ENCODE measurements around the gene SART3.

Gene SART3

DNA sequence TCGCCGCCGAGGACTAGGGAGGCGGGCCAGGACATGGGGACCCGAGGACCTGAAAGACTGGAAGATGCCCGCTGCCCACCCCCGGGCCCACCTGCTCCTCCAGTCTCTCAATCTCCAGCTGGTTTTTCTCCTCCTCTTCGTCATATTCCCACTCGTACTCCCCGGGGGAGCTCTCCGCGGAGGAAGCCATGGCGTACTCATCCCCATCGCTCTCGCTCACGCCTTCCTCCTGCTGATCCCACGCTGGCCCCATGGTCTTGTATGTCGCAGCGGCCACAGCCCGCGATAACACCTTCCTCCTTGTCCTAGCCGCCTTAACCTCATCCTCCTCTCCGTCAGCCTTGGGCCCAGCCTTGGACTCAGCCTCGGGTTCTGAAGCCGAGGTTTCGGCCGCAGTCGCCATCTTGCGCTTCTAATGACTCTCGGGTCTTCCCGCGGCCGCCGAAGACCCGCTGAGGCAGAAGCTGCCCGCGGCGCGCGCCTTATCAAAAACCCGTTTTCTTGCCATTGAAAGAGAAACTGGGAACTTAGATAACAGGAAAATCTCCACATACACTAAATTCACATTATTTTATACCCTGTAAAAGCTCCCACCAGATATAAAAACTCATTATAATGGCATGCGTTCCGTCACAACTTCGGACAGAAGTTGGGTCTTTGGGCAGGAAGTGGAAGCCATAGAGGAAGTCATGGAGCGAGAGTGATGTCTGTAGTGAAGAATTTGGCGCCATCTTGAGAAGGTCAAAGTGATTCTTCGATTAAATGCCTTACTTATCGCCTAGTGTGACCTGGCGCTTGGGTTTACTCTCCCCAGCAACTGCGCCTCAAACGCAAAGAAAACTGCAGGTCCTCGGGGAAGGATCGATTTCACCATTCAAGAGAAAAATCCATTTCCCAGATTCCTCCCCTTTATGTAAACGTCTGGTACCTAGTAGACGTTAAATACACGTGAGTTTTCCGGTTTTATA lies at the start of gene SART3:
SART3 (minus strand) TSS at position 422 of the 968 bp plus-strand sequence; CDS start at position 403, 19 bp downstream.
- TF ChIP-seq, protein P1, sequence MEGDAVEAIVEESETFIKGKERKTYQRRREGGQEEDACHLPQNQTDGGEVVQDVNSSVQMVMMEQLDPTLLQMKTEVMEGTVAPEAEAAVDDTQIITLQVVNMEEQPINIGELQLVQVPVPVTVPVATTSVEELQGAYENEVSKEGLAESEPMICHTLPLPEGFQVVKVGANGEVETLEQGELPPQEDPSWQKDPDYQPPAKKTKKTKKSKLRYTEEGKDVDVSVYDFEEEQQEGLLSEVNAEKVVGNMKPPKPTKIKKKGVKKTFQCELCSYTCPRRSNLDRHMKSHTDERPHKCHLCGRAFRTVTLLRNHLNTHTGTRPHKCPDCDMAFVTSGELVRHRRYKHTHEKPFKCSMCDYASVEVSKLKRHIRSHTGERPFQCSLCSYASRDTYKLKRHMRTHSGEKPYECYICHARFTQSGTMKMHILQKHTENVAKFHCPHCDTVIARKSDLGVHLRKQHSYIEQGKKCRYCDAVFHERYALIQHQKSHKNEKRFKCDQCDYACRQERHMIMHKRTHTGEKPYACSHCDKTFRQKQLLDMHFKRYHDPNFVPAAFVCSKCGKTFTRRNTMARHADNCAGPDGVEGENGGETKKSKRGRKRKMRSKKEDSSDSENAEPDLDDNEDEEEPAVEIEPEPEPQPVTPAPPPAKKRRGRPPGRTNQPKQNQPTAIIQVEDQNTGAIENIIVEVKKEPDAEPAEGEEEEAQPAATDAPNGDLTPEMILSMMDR (IDR thresholded peaks at IDR 0.05; ENCODE audit: insufficient read depth, low read length, missing control alignments), result no peak
- no peak for DNase-seq (ENCODE audit: low read depth, low spot score)
- POLR2A ChIA-PET, result interaction anchor here (0.5 to 0.9 kb wide), 2 partner anchors 80 to 256 kb away, joined by 3 to 5 read pairs; no protein-coding TSS in a partner anchor
- CTCF ChIA-PET, result interaction anchor here (1.0 to 24.1 kb wide), 4 partner anchors 10 to 242 kb away, joined by 3 to 1115 read pairs (median 8); no protein-coding TSS in a partner anchor
- peak within 1 kb of the TSS; percentile 97 for H3K4me3 ChIP-seq (ENCODE audit: low read depth, low read length)

DNA sequence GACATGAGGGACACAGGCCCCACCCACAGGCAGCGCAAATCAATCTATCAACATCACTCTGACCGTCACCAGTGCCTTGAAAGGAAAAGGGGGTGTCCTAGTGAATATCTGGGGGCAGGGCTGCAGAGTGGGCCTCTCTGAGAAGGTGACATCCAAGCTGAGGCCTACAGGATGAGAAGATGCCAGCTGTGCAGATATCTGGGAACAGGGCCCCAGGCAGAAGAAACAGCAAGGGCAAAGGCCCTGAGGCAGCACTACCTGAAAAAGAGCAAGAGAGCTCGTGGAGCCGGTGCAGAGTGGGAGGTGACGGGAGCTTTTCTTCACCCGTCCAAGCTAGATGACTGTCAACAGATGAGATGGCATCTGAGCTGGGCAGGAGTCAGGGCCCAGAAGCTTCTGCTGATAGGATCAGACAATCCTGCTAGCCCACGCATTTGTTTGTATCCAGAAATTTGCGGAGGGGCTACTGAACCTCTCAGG lies 49.4 kb upstream of the SART3 start:
- ChIA-PET POLR2A (no interaction called here), CTCF (interaction anchor here (0.7 to 17.4 kb wide), 5 partner anchors 9 to 473 kb away, joined by 3 to 1115 read pairs (median 6); partner anchors contain the start of genes ISCU, SART3 and TMEM119)

DNA sequence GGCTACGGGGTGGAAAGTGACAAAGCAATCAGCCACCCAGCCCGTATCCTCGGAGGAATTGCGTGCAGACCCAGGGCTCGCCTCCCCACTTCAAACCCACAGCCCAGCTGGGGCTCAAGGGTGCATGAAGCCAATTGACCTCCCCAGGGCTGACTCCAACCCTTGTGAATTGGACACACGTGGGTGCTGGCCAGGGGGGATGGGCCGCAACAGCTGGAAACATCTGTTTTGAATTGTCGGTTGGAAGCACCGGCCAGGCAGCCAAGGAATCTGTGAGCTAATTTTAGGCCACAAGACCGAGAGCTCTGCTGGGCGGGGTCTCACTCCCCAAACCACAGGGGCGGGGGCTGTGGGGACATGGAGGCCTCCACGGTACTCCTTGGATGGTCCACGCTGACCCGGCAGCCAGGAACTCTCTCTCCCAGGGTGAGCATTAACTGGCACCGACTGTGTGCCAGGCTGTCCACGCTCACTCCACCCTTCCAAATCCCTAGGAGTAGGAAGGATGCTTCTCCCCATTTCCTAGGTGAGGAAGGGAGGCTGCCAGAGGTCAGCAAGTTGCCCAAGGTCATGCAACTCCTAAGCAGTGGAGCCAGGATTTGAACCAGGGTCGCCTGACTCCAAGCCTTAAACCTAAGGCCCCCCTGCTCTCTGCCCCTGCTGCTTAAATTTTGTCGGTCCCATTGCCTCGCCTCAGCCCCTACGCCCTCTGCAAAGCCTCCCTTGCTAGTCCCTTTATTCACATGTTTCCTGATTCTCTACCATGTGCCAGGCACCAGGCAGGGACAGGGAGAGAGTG lies 48.8 kb upstream of the SART3 start:
- TF ChIP-seq, protein P1 (IDR thresholded peaks at IDR 0.05; ENCODE audit: insufficient read depth, low read length, missing control alignments), result no peak

More for the DNA sequence above, 49.4 kb upstream of the SART3 start:
- no peak for DNase-seq (ENCODE audit: low read depth, low spot score)
- H3K4me3 ChIP-seq (ENCODE audit: low read depth, low read length), result no peak overlapping the region
- TF ChIP-seq, protein P1 (IDR thresholded peaks at IDR 0.05; ENCODE audit: insufficient read depth, low read length, missing control alignments), result no peak

GRCh38 chr12:108608616-108609015 lies 47.6 kb upstream of the SART3 start:
- ChIA-PET POLR2A (no interaction called here), CTCF (interaction anchor here (1.3 to 17.4 kb wide), 3 partner anchors 10 to 42 kb away, joined by 3 to 1115 read pairs (median 106); partner anchors contain the start of genes ISCU and SART3)
- H3K4me3 ChIP-seq (ENCODE audit: low read depth, low read length), result no peak overlapping the region
- DNase-seq (ENCODE audit: low read depth, low spot score), result no peak
- TF ChIP-seq, protein P1 (IDR thresholded peaks at IDR 0.05; ENCODE audit: insufficient read depth, low read length, missing control alignments), result no peak

More for the DNA sequence above, 48.8 kb upstream of the SART3 start:
- ChIA-PET CTCF (interaction anchor here (0.7 to 17.4 kb wide), 4 partner anchors 10 to 474 kb away, joined by 3 to 1115 read pairs (median 56); partner anchors contain the start of genes ISCU and SART3), POLR2A (interaction anchor here (0.6 kb wide), 2 partner anchors 30 to 240 kb away, joined by 3 read pairs; no protein-coding TSS in a partner anchor)
- peak; percentile 23 for DNase-seq (ENCODE audit: low read depth, low spot score)
- no peak overlapping the region for H3K4me3 ChIP-seq (ENCODE audit: low read depth, low read length)

- DNase-seq (ENCODE audit: low read depth, low spot score), result no peak
- TF ChIP-seq, protein P1 (IDR thresholded peaks at IDR 0.05; ENCODE audit: insufficient read depth, low read length, missing control alignments), result no peak
- H3K4me3 ChIP-seq (ENCODE audit: low read depth, low read length), result no peak overlapping the region
- POLR2A ChIA-PET, result no interaction called here
- CTCF ChIA-PET, result interaction anchor here (0.8 to 17.4 kb wide), 4 partner anchors 9 to 343 kb away, joined by 3 to 1115 read pairs (median 54); partner anchors contain the start of genes ISCU and SART3
These were observed 47.1 kb upstream of the SART3 start for GRCh38 chr12:108607981-108608600.

All from AG04449 (cell line).